Caco-2 (cell line): ENCODE measurements around the gene P4HA2. TPM values are rescaled to one million over a fixed set of nuclear protein-coding genes. Genes with fewer than 3 reads are reported as not detected.

Source experiments
- BruUV-seq: library from RNA; stranded (reverse); fragments of 400-500 nt; replicated peaks from 2 replicates; lab custom pipeline; 2021; lab: Mats Ljungman, UMichigan
- CTCF ChIA-PET: fragments of 300-600 bp; sonication (Branson Sonifier 250); formaldehyde crosslinking; loops from one replicate; lab custom pipeline; 2022; ENCODE audit warnings: antibody characterized with exemption; lab: Charles Lee
- POLR2A ChIA-PET: fragments of 300-600 bp; sonication (Branson Sonifier 250); formaldehyde crosslinking; loops from one replicate; lab custom pipeline; 2022; ENCODE audit warnings: antibody characterized with exemption; lab: Charles Lee
- DNase-seq, 2 experiments: peaks; one replicate each; pipeline versions ENCODE4 v3.0.0 to v3.0.0-alpha.2; 2020 to 2022
- H3K27me3 ChIP-seq: replicated peaks from 2 replicates; pipeline ENCODE4 v1.6.0; 2011; ENCODE audit warnings: low read length; ENCODE audit not compliant: control insufficient read depth, insufficient read depth
- H3K36me3 ChIP-seq: 2 replicates; pipeline ENCODE4 v1.5.1; 2011; ENCODE audit warnings: low read length; ENCODE audit not compliant: control insufficient read depth, insufficient read depth
- H3K4me1 ChIP-seq: fragments of 250-450 bp; sonication (Bioruptor Pico); 2 replicates; pipeline ENCODE4 v1.5.1; 2020; ENCODE audit warnings: mild to moderate bottlenecking
- H3K4me3 ChIP-seq: 2 replicates; pipeline ENCODE4 v1.5.1; 2011; ENCODE audit warnings: low read depth, mild to moderate bottlenecking, control low read depth, low read length
- H3K9me3 ChIP-seq: fragments of 250-450 bp; sonication (Bioruptor Pico); 2 replicates; pipeline ENCODE4 v1.5.1; 2020; ENCODE audit warnings: mild to moderate bottlenecking, moderate library complexity
- H3K27ac Mint-ChIP-seq: one replicate; pipeline ENCODE4 v1.8.0; 2022; ENCODE audit warnings: mixed read lengths; ENCODE audit not compliant: unreplicated experiment
- H3K27me3 Mint-ChIP-seq: one replicate; pipeline ENCODE4 v1.8.0; 2022; ENCODE audit warnings: mixed read lengths; ENCODE audit not compliant: insufficient read depth, unreplicated experiment
- H3K36me3 Mint-ChIP-seq: one replicate; pipeline ENCODE4 v1.8.0; 2022; ENCODE audit warnings: mild to moderate bottlenecking, mixed read lengths; ENCODE audit not compliant: insufficient read depth, unreplicated experiment
- H3K4me1 Mint-ChIP-seq: one replicate; pipeline ENCODE4 v1.8.0; 2022; ENCODE audit warnings: low read depth, mixed read lengths; ENCODE audit not compliant: unreplicated experiment
- H3K4me3 Mint-ChIP-seq: one replicate; pipeline ENCODE4 v1.8.0; 2022; ENCODE audit warnings: mild to moderate bottlenecking, moderate library complexity, mixed read lengths; ENCODE audit not compliant: unreplicated experiment
- H3K9me3 Mint-ChIP-seq: one replicate; pipeline ENCODE4 v1.8.0; 2022; ENCODE audit warnings: mixed read lengths; ENCODE audit not compliant: unreplicated experiment
- intact Hi-C: fragments of 100-400 bp; cut with micrococcal nuclease; formaldehyde crosslinking; loops from one replicate; pipeline ENCODE4 v1.10.0; 2022; ENCODE audit not compliant: unreplicated experiment
- total RNA-seq: library from RNA; stranded (reverse); gene quantifications from 2 replicates; pipeline ENCODE4 v1.2.3, GENCODE V29; 2022
- TF ChIP-seq, protein P1 (sequence below), 2 experiments: fragments of 200-600 bp in 1 of 2; IDR thresholded peaks; 1 replicate in 1 of 2; 2 replicates in 1 of 2; pipeline versions ENCODE4 v1.5.1 to v1.8.0; 2011 to 2022; ENCODE audit warnings: antibody characterized with exemption in 1 of 2, control low read depth in 1 of 2, inconsistent platforms in 1 of 2, low read depth in 1 of 2, low read length in 1 of 2, mild to moderate bottlenecking in 1 of 2, moderate library complexity in 1 of 2; ENCODE audit not compliant: insufficient read depth in 1 of 2, severe bottlenecking in 1 of 2, unreplicated experiment in 1 of 2

The P4HA2 gene
- total RNA-seq, 1 experiment from 2014 or later = 41.0 TPM

- no peak for DNase-seq
- ChIA-PET CTCF (no interaction called here), POLR2A (no interaction called here)
- Histone ChIP-seq H3K4me3 (no peak overlapping the region), H3K36me3 (no peaks in the 10 kb centered on the region; the same call in 1 of the 2 replicates), H3K27me3 (no peaks in the 10 kb centered on the region), H3K9me3 (no peaks in the 10 kb centered on the region), H3K4me1 (no peaks in the 10 kb centered on the region)
- peaks cover 6% of the 10 kb centered on the region for H3K36me3 Mint-ChIP-seq
- H3K4me3 Mint-ChIP-seq = no peak overlapping the region
- TF ChIP-seq, protein P1, sequence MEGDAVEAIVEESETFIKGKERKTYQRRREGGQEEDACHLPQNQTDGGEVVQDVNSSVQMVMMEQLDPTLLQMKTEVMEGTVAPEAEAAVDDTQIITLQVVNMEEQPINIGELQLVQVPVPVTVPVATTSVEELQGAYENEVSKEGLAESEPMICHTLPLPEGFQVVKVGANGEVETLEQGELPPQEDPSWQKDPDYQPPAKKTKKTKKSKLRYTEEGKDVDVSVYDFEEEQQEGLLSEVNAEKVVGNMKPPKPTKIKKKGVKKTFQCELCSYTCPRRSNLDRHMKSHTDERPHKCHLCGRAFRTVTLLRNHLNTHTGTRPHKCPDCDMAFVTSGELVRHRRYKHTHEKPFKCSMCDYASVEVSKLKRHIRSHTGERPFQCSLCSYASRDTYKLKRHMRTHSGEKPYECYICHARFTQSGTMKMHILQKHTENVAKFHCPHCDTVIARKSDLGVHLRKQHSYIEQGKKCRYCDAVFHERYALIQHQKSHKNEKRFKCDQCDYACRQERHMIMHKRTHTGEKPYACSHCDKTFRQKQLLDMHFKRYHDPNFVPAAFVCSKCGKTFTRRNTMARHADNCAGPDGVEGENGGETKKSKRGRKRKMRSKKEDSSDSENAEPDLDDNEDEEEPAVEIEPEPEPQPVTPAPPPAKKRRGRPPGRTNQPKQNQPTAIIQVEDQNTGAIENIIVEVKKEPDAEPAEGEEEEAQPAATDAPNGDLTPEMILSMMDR (IDR thresholded peaks at IDR 0.05; ENCODE audit: insufficient read depth in 1 of 2, low read depth in 1 of 2, low read length in 1 of 2, severe bottlenecking in 1 of 2, unreplicated experiment in 1 of 2) = no peak
- H3K9me3 Mint-ChIP-seq = no peaks in the 10 kb centered on the region
- no TSS peak for BruUV-seq
- H3K27ac Mint-ChIP-seq = no peak overlapping the region
- no peaks in the 10 kb centered on the region for H3K27me3 Mint-ChIP-seq
- intact Hi-C loops = no loop called here
- no peaks in the 10 kb centered on the region for H3K4me1 Mint-ChIP-seq
Observed at GRCh38 chr5:132193165-132193694, 34.4 kb downstream of the P4HA2 start.

GRCh38 chr5:132190161-132190817, 37.4 kb downstream of the P4HA2 start:
- H3K36me3 Mint-ChIP-seq = no peaks in the 10 kb centered on the region
- no peaks in the 10 kb centered on the region for H3K9me3 ChIP-seq
- no peaks in the 10 kb centered on the region for H3K27me3 ChIP-seq
- no peak overlapping the region for H3K4me3 Mint-ChIP-seq
- H3K27me3 Mint-ChIP-seq = no peaks in the 10 kb centered on the region
- H3K4me3 ChIP-seq = no peak overlapping the region
- CTCF ChIA-PET = interaction anchor here (0.6 to 1.4 kb wide), 7 partner anchors 10 to 184 kb away, joined by 3 to 8 read pairs (median 7); partner anchors contain the start of gene P4HA2
- intact Hi-C loops = loop anchor here (1.0 kb wide), 2 partner anchors 37 to 311 kb away; partner anchors contain the start of gene P4HA2
- TF ChIP-seq, protein P1 (IDR thresholded peaks at IDR 0.05; ENCODE audit: insufficient read depth in 1 of 2, low read depth in 1 of 2, low read length in 1 of 2, severe bottlenecking in 1 of 2, unreplicated experiment in 1 of 2) = peak; percentile 73 to 92
- H3K4me1 ChIP-seq = no peaks in the 10 kb centered on the region
- POLR2A ChIA-PET = interaction anchor here (0.7 kb wide), 1 partner anchor 300 kb away, joined by 3 read pairs; the partner anchor contains the start of gene IRF1
- BruUV-seq = no TSS peak
- no peak overlapping the region for H3K27ac Mint-ChIP-seq
- H3K4me1 Mint-ChIP-seq = no peaks in the 10 kb centered on the region
- peak in 1 of 2 experiments; percentile 70 for DNase-seq
- no peaks in the 10 kb centered on the region for H3K9me3 Mint-ChIP-seq
- H3K36me3 ChIP-seq = no peaks in the 10 kb centered on the region

DNA sequence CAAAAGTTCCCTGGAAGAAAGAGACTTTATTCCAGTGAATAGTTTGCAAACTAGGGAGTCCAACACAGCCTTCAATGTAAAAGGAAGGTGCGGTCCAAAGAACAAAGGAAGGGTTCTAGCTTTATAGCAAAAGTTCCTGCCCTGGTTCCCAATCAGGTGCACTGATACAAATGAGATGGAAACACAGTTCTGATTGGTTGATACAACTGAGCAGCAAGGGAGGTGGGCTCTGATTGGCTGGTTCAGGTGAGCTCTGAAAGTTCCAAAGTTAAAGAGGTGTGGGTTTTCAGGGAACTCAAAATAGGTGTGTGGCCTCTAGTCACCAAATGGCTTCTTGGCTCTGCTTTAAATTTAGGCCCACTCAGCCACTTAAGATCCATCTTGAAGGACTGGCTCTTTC, 43.1 kb downstream of the P4HA2 start:
- H3K4me1 Mint-ChIP-seq = peaks cover 13% of the 10 kb centered on the region

More for the DNA sequence above, 43.1 kb downstream of the P4HA2 start:
- no peaks in the 10 kb centered on the region for H3K36me3 ChIP-seq
- Mint-ChIP-seq H3K9me3 (peaks cover 10% of the 10 kb centered on the region), H3K4me3 (no peak overlapping the region), H3K36me3 (no peaks in the 10 kb centered on the region), H3K27me3 (no peaks in the 10 kb centered on the region), H3K27ac (no peak overlapping the region)
- intact Hi-C loops = no loop called here
- no TSS peak for BruUV-seq
- POLR2A ChIA-PET = no interaction called here
- peaks cover 3% of the 10 kb centered on the region; the same call in 1 of the 2 replicates for H3K4me1 ChIP-seq
- no peaks in the 10 kb centered on the region for H3K27me3 ChIP-seq
- TF ChIP-seq, protein P1 (IDR thresholded peaks at IDR 0.05; ENCODE audit: insufficient read depth in 1 of 2, low read depth in 1 of 2, low read length in 1 of 2, severe bottlenecking in 1 of 2, unreplicated experiment in 1 of 2) = no peak
- CTCF ChIA-PET = no interaction called here
- H3K4me3 ChIP-seq = no peak overlapping the region
- H3K9me3 ChIP-seq = no peaks in the 10 kb centered on the region
- peak in 1 of 2 experiments; percentile 16 for DNase-seq
